Naive thymus-derived CD4-positive, alpha-beta T cell (primary cell): ENCODE data around the gene ZNF630. TPM values are rescaled to one million over a fixed set of nuclear protein-coding genes. Genes with fewer than 3 reads are reported as not detected.

Experiments
- ATAC-seq: fragments of 150-1000 bp; cut with Tn5 transposase; 2 replicates; pipeline ENCODE4 v1.10.0; 2021; ENCODE audit warnings: mild to moderate bottlenecking, moderate library complexity
- CTCF ChIA-PET: fragments of 350-600 bp; sonication (Branson Sonifier 250); formaldehyde crosslinking; loops from one replicate; lab custom pipeline; 2021; ENCODE audit warnings: antibody characterized with exemption; lab: Charles Lee
- POLR2A ChIA-PET: fragments of 350-600 bp; sonication (Branson Sonifier 250); formaldehyde crosslinking; loops from one replicate; lab custom pipeline; 2021; ENCODE audit warnings: antibody characterized with exemption, inconsistent platforms; lab: Charles Lee
- DNase-seq, 9 donors: peaks; one replicate each; pipeline versions ENCODE4 v3.0.0 to v3.0.0-alpha.2; 2020 to 2022; ENCODE audit warnings: mixed read lengths in 1 of 9
- H3K27ac ChIP-seq: one replicate; pipeline ENCODE4 v1.7.0; 2013; ENCODE audit warnings: mild to moderate bottlenecking, low read depth, low read length, moderate library complexity
- H3K27me3 ChIP-seq, 2 donors: one replicate each; pipeline ENCODE4 v1.7.0; 2013; ENCODE audit warnings: low read length in 2 of 2, mild to moderate bottlenecking in 2 of 2, moderate library complexity in 2 of 2; ENCODE audit not compliant: control insufficient read depth in 2 of 2, insufficient read depth in 2 of 2
- H3K36me3 ChIP-seq, 3 experiments: 1 replicate in 2 of 3; 2 replicates in 1 of 3; pipeline ENCODE4 v1.7.0; 2013; ENCODE audit warnings: low read length in 3 of 3, mild to moderate bottlenecking in 3 of 3, moderate library complexity in 1 of 3; ENCODE audit not compliant: insufficient read depth in 3 of 3, control insufficient read depth in 2 of 3
- H3K4me1 ChIP-seq, 2 donors: one replicate each; pipeline ENCODE4 v1.7.0; 2013; ENCODE audit warnings: low read length in 2 of 2, mild to moderate bottlenecking in 2 of 2, moderate library complexity in 1 of 2; ENCODE audit not compliant: control insufficient read depth in 2 of 2, insufficient read depth in 2 of 2
- H3K4me3 ChIP-seq: 2 replicates; pipeline ENCODE4 v1.7.0; 2013; ENCODE audit warnings: mild to moderate bottlenecking, low read length
- H3K9me3 ChIP-seq, 3 experiments: 1 replicate in 2 of 3; 2 replicates in 1 of 3; pipeline ENCODE4 v1.7.0; 2013; ENCODE audit warnings: low read length in 3 of 3; ENCODE audit not compliant: control insufficient read depth in 2 of 3
- H3K27ac Mint-ChIP-seq, 9 donors: one replicate each; pipeline ENCODE4 v1.8.0; 2020 to 2022; ENCODE audit warnings: mixed read lengths in 9 of 9, mild to moderate bottlenecking in 8 of 9, moderate library complexity in 5 of 9, inconsistent platforms in 2 of 9
- H3K27me3 Mint-ChIP-seq, 5 donors: one replicate each; pipeline ENCODE4 v1.8.0; 2021 to 2022; ENCODE audit warnings: mixed read lengths in 5 of 5, mild to moderate bottlenecking in 1 of 5
- H3K36me3 Mint-ChIP-seq, 5 donors: one replicate each; pipeline ENCODE4 v1.8.0; 2020 to 2022; ENCODE audit warnings: mixed read lengths in 5 of 5, mild to moderate bottlenecking in 3 of 5, inconsistent platforms in 1 of 5
- H3K4me1 Mint-ChIP-seq, 7 donors: one replicate each; pipeline ENCODE4 v1.8.0; 2020 to 2022; ENCODE audit warnings: mixed read lengths in 7 of 7, mild to moderate bottlenecking in 3 of 7, inconsistent platforms in 1 of 7
- H3K4me3 Mint-ChIP-seq, 10 donors: one replicate each; pipeline ENCODE4 v1.8.0; 2020 to 2022; ENCODE audit warnings: mild to moderate bottlenecking in 10 of 10, mixed read lengths in 10 of 10, moderate library complexity in 6 of 10, inconsistent platforms in 2 of 10
- H3K9me3 Mint-ChIP-seq, 11 donors: one replicate each; pipeline ENCODE4 v1.8.0; 2020 to 2022; ENCODE audit warnings: mixed read lengths in 11 of 11, mild to moderate bottlenecking in 4 of 11, inconsistent platforms in 1 of 11, moderate library complexity in 1 of 11
- intact Hi-C, 2 donors: fragments of 100-400 bp; cut with micrococcal nuclease; formaldehyde crosslinking; loops; one replicate each; pipeline ENCODE4 v1.15.1; 2023
- polyA plus RNA-seq, 2 donors: library from polyadenylated mRNA; unstranded; fragments of 300-500 nt; fragmentation: Illumina TruSeq; gene quantifications; one replicate each; pipeline ENCODE4 v1.2.3, GENCODE V29; 2021
- total RNA-seq, 6 experiments: library from RNA in 5 of 6; stranded (reverse) in 5 of 6; gene quantifications; 1 replicate in 5 of 6; 2 replicates in 1 of 6; pipeline ENCODE4 v1.2.3 and lab custom pipeline; 2021 to 2026

Gene ZNF630
- total and polyA plus RNA-seq, 7 experiments from 2014 or later: 0.53 to 5.1 (median 2.2) TPM

- intact Hi-C loops: no loop called here
- Histone ChIP-seq H3K27ac (no peak overlapping the region), H3K36me3 (no peaks in the 10 kb centered on the region), H3K4me3 (no peak overlapping the region), H3K9me3 (no peaks in the 10 kb centered on the region), H3K27me3 (no peaks in the 10 kb centered on the region), H3K4me1 (no peaks in the 10 kb centered on the region)
- Mint-ChIP-seq H3K27me3 (peaks cover 0 to 2% (median 0%) of the 10 kb centered on the region in 5 donors), H3K36me3 (no peaks in the 10 kb centered on the region), H3K4me1 (no peaks in the 10 kb centered on the region), H3K9me3 (no peaks in the 10 kb centered on the region), H3K4me3 (no peak overlapping the region), H3K27ac (no peak overlapping the region)
- CTCF ChIA-PET: no interaction called here
- ATAC-seq (no peak), DNase-seq (no peak)
- POLR2A ChIA-PET: no interaction called here
These were observed 14.6 kb upstream of the ZNF630 start for GRCh38 chrX:48086082-48086481.

GRCh38 chrX:48083706-48084105, 12.3 kb upstream of the ZNF630 start:
- Mint-ChIP-seq H3K4me3 (no peak overlapping the region), H3K9me3 (no peaks in the 10 kb centered on the region), H3K27ac (no peak overlapping the region), H3K4me1 (peaks cover 0 to 3% (median 0%) of the 10 kb centered on the region in 7 donors), H3K36me3 (no peaks in the 10 kb centered on the region), H3K27me3 (no peaks in the 10 kb centered on the region)
- no peaks in the 10 kb centered on the region for H3K4me1 ChIP-seq
- H3K27ac ChIP-seq: no peak overlapping the region
- ChIA-PET POLR2A (interaction anchor here (0.6 to 1.4 kb wide), 4 partner anchors 113 to 491 kb away, joined by 3 to 6 read pairs (median 3); partner anchors contain the start of genes RBM3 and SSX5), CTCF (interaction anchor here (0.9 to 1.0 kb wide), 2 partner anchors 392 to 412 kb away, joined by 3 read pairs; no protein-coding TSS in a partner anchor)
- ATAC-seq (no peak), DNase-seq (no peak)
- H3K36me3 ChIP-seq: no peaks in the 10 kb centered on the region
- intact Hi-C loops: loop anchor here (1.0 to 5.0 kb wide), 5 partner anchors 104 to 456 kb away; partner anchors contain the start of genes FTSJ1 (in 1 of the 2) and TBC1D25 (in 1 of the 2)
- H3K27me3 ChIP-seq: no peaks in the 10 kb centered on the region
- H3K9me3 ChIP-seq: no peaks in the 10 kb centered on the region
- H3K4me3 ChIP-seq: no peak overlapping the region

GRCh38 chrX:48083212-48083611, 11.8 kb upstream of the ZNF630 start:
- Histone ChIP-seq H3K27me3 (no peaks in the 10 kb centered on the region), H3K4me3 (no peak overlapping the region), H3K9me3 (no peaks in the 10 kb centered on the region), H3K4me1 (no peaks in the 10 kb centered on the region), H3K27ac (no peak overlapping the region), H3K36me3 (no peaks in the 10 kb centered on the region)
- Mint-ChIP-seq H3K4me3 (no peak overlapping the region), H3K27ac (no peak overlapping the region), H3K27me3 (no peaks in the 10 kb centered on the region), H3K9me3 (no peaks in the 10 kb centered on the region), H3K4me1 (peaks cover 0 to 3% (median 0%) of the 10 kb centered on the region in 7 donors), H3K36me3 (no peaks in the 10 kb centered on the region)
- ChIA-PET POLR2A (interaction anchor here (0.6 to 1.4 kb wide), 4 partner anchors 113 to 491 kb away, joined by 3 to 6 read pairs (median 3); partner anchors contain the start of genes RBM3 and SSX5), CTCF (interaction anchor here (0.9 to 1.0 kb wide), 2 partner anchors 392 to 413 kb away, joined by 3 read pairs; no protein-coding TSS in a partner anchor)
- intact Hi-C loops: loop anchor here (1.0 to 5.0 kb wide), 5 partner anchors 104 to 456 kb away; partner anchors contain the start of genes FTSJ1 (in 1 of the 2) and TBC1D25 (in 1 of the 2)
- DNase-seq (peak in 8 of 9 donors; percentile 21 to 59 (median 44)), ATAC-seq (peak; percentile 78)

GRCh38 chrX:48076343-48076742, 4.9 kb upstream of the ZNF630 start:
- H3K36me3 Mint-ChIP-seq: no peaks in the 10 kb centered on the region
- DNase-seq (no peak), ATAC-seq (no peak)
- ChIA-PET POLR2A (no interaction called here), CTCF (no interaction called here)
- H3K9me3 Mint-ChIP-seq: peaks cover 0 to 2% (median 0%) of the 10 kb centered on the region in 11 donors
- H3K4me3 Mint-ChIP-seq: no peak overlapping the region
- Histone ChIP-seq H3K27me3 (no peaks in the 10 kb centered on the region), H3K4me3 (no peak overlapping the region), H3K9me3 (no peaks in the 10 kb centered on the region), H3K27ac (no peak overlapping the region), H3K4me1 (peaks cover 0 to 4% of the 10 kb centered on the region in 2 donors), H3K36me3 (peaks cover 0 to 2% (median 0%) of the 10 kb centered on the region in 3 experiments)
- intact Hi-C loops: no loop called here
- H3K27me3 Mint-ChIP-seq: no peaks in the 10 kb centered on the region
- H3K4me1 Mint-ChIP-seq: peaks cover 0 to 8% (median 5%) of the 10 kb centered on the region in 7 donors
- H3K27ac Mint-ChIP-seq: peak overlapping the region in 1 of 9 donors; percentile 31

GRCh38 chrX:48071986-48072605, 656 bp upstream of the ZNF630 start:
- intact Hi-C loops: loop anchor here in 1 of 2 donors (1.0 kb wide), 3 partner anchors 404 to 502 kb away; partner anchors contain the start of genes FTSJ1, RBM3 and TBC1D25
- Mint-ChIP-seq H3K9me3 (peaks cover 0 to 5% (median 0%) of the 10 kb centered on the region in 11 donors), H3K27ac (peak overlapping the region; percentile 87 to 97 (median 94)), H3K36me3 (peaks cover 0 to 7% (median 0%) of the 10 kb centered on the region in 5 donors), H3K4me1 (peaks cover 0 to 26% (median 15%) of the 10 kb centered on the region in 7 donors), H3K27me3 (no peaks in the 10 kb centered on the region), H3K4me3 (peak overlapping the region; percentile 89 to 95 (median 92))
- Histone ChIP-seq H3K4me1 (peaks cover 0 to 4% of the 10 kb centered on the region in 2 donors), H3K9me3 (no peaks in the 10 kb centered on the region), H3K4me3 (peak overlapping the region; percentile 79), H3K27ac (no peak overlapping the region), H3K27me3 (no peaks in the 10 kb centered on the region), H3K36me3 (peaks cover 0 to 6% (median 0%) of the 10 kb centered on the region in 3 experiments)
- DNase-seq: no peak
- CTCF ChIA-PET: no interaction called here
- no peak for ATAC-seq
- POLR2A ChIA-PET: no interaction called here

- peaks cover 0 to 9% (median 0%) of the 10 kb centered on the region in 5 donors for H3K36me3 Mint-ChIP-seq
- H3K27ac Mint-ChIP-seq: peak overlapping the region in 3 of 9 donors; percentile 17 to 77 (median 69)
- H3K9me3 Mint-ChIP-seq: peaks cover 0 to 5% (median 0%) of the 10 kb centered on the region in 11 donors
- ChIA-PET POLR2A (no interaction called here), CTCF (no interaction called here)
- intact Hi-C loops: no loop called here
- H3K4me1 Mint-ChIP-seq: peaks cover 0 to 26% (median 15%) of the 10 kb centered on the region in 7 donors
- no peak for DNase-seq
- H3K27ac ChIP-seq: no peak overlapping the region
- H3K4me3 ChIP-seq: no peak overlapping the region
- H3K27me3 Mint-ChIP-seq: no peaks in the 10 kb centered on the region
- H3K36me3 ChIP-seq: peaks cover 0 to 6% (median 0%) of the 10 kb centered on the region in 3 experiments
- no peak overlapping the region for H3K4me3 Mint-ChIP-seq
- peaks cover 0 to 4% of the 10 kb centered on the region in 2 donors for H3K4me1 ChIP-seq
- ATAC-seq: no peak
- H3K9me3 ChIP-seq: no peaks in the 10 kb centered on the region
- no peaks in the 10 kb centered on the region for H3K27me3 ChIP-seq
These were observed 3.1 kb downstream of the ZNF630 start for GRCh38 chrX:48068096-48068887.
